Jurkat, Clone E6-1 (cell line): ENCODE measurements around the gene SMIM23.
"Not testable (repeated sequence)": the region's sequence is repeated elsewhere in the genome, so short reads cannot be mapped to it uniquely, and the experiment has no call there.

Experiments
- DNase-seq: peaks from one replicate; pipeline ENCODE4 v3.0.0-alpha.2; 2011; ENCODE audit warnings: low read depth, low spot score
- H3K4me3 ChIP-seq: 2 replicates; pipeline ENCODE4 v1.5.1; 2011; ENCODE audit warnings: mild to moderate bottlenecking, low read length, control low read depth, moderate library complexity

SMIM23 gene

DNA sequence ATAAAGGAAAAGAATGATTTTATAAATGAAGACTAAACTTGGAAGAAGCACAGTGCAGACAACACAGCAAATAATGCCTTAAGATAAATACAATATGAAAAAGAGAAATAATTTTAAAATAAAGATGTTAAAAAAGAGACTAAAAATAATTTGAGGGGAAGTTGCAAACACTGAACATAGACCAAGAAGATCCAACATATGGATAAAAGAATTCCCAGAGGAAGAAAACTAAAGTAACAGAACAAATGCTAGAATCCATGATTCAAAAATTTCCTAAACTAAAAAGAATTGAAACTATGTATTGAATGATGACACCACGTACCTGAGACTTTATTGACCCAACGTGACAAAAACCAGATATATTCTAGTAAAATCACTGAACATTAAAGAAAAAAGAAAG lies 18.7 kb upstream of the SMIM23 start:
- no peak for DNase-seq
- no peak overlapping the region for H3K4me3 ChIP-seq

DNA sequence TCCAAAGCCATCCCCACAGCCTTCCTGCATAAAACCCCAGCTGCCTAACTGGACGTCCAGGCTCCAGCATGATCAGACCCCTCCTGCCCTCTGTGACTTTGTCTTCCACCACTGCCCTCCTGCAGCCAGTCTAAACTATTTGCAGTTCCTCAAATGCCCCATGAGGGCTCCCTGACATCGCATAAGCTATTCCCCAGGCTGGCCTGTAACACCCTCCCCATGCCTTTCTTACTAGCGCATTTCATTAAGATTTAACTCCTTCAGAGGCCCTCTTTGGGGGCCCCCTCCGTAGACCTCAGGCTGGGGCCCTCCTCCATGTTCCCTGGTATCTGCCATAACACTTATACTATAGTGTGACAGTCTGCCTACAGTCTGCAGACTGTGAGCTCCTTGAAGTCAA lies 15.5 kb upstream of the SMIM23 start:
- H3K4me3 ChIP-seq = no peak overlapping the region
- DNase-seq = no peak

DNA sequence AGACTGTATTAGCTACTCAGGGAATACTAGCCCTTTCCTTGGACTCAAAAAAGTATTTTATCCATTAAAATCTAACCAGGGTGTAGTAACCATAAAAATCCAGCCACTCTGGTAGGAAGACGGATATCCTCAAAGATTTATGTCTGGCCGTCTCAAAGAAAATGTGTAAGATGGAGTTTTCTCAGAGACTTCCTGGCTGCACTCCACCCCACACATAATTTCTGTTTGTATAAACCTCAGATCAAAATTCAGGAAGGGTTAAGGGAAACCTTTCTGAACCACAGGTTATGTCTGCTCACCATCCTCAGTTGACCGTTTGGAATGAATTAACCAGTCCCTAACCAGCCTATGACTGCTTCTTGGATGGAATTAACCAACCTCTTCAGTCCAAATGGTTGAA lies 13.8 kb upstream of the SMIM23 start:
- H3K4me3 ChIP-seq = no peak overlapping the region
- DNase-seq = no peak

DNA sequence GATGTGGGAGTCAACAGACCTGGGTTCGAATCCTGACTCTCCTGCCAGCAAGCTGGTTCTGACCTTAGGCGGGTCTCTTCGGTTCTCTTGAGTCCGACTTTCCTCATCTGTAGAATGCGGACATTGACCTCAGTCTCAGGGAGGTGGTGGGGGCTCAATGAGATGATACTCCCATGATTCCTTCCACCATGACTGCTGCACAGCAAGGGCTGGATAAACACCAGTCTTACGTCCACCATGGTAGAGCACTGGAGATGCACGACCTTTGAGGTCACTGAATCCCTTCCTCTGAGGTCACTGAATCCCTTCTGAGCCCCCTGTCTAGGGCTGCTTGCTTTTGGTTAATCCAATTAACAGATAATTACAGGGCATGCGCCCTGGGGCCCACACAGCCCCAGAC lies 12.5 kb upstream of the SMIM23 start:
- DNase-seq = no peak

DNA sequence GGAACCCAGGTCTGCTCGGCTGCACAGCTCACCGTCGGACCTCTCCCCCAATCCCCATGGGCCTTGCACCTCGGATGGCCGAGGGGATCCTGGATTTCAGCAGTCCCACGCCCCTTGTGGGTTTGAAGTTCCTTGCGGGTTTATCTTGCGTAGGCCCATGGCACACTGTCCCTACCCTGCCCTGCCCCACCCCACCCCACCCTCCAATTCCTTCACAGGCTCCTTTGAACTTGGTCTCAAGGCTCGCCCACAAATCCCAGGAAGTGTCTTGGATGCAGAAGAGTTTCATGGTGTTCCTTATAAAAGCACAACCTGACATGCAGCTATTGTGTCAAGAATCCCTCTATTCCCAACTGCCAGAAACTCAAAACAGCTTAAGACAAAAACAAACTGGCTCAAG lies 11.2 kb upstream of the SMIM23 start:
- no peak overlapping the region for H3K4me3 ChIP-seq
- no peak for DNase-seq

More for the DNA sequence above, 12.5 kb upstream of the SMIM23 start:
- no peak overlapping the region for H3K4me3 ChIP-seq

DNA sequence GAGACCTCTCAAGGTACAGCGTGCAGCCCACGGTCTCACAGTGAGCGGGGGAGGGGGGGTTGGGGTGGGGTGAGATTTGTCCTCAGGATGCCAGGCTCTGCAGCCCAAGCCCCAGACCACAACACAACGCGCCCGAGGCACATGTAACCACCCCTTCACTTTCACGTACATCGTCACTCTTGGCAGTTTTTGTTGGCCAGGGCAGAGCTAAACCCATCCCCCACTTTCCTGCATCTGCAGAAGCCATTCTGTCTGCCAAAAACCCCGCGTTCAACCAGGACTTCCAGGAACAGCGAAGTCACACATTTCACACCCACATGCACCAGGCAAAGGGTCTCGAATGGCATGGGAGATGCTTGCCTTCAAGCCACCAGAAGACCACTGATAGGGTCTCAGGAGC lies 9.4 kb upstream of the SMIM23 start:
- no peak for DNase-seq
- no peak overlapping the region for H3K4me3 ChIP-seq

DNA sequence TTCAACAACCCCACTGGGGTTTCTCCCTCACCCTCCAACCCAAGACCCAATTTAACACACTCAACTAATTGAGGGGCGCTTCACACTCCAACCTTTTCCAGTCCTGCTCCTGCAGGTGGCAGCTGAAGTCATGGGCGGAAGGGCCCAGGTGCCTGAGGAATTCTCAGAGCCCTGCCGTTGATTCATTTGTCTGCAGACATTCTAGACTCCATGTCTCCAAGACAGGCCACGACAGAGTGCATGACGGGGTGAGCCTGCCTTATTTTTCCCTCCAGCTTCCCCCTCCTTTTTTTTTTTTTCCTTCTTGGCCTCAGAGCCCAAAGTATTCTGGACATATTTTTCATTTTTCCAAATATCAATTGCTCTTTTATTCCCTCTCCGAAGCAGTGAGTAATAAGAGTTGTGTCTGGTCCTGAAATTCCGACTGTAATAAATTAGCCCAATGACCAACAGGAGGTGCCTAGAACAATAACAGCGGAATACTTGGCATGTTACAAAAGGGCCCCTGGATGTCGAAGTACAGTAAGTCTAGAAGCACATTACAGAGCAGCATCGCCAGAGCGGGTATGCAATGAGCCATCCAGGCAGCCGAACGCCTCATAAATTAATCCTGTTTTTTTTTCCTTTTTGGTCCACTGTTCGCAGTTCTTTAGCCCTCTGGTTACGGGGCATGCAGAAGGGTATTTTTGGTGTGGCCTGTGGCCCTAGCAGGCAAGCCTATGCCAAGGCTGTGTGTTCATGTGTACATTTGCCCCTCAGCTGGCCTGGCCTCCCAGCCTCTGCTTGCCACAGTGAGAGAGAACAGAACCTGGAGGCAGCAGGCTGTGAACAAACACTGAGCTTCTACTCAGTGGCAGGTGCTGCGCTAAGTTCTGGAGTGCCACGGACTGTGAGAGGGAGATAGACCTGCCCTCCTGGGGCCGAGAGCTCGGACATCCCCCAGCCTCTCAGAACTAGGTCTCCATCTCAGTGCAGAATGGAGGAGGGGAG lies 8.6 kb upstream of the SMIM23 start:
- no peak overlapping the region for H3K4me3 ChIP-seq
- no peak for DNase-seq

DNA sequence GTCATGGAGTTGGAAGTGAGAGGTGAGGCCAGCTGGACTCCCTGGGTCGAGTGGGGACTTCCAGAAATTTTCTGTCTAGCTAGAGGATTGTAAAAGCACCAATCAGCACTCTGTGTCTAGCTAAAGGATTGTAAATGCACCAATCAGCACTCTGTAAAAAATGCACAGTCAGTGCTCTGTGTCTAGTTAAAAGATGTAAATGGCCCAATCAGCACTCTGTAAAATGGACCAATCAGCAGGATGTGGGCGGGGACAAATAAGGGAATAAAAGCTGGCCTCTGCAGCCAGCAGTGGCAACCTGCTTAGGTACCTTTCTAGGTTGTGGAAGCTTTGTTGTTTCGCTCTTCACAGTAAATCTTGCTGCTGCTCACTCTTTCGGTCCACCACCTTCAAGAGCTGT lies 3.9 kb upstream of the SMIM23 start:
- DNase-seq = not testable (repeated sequence)

DNA sequence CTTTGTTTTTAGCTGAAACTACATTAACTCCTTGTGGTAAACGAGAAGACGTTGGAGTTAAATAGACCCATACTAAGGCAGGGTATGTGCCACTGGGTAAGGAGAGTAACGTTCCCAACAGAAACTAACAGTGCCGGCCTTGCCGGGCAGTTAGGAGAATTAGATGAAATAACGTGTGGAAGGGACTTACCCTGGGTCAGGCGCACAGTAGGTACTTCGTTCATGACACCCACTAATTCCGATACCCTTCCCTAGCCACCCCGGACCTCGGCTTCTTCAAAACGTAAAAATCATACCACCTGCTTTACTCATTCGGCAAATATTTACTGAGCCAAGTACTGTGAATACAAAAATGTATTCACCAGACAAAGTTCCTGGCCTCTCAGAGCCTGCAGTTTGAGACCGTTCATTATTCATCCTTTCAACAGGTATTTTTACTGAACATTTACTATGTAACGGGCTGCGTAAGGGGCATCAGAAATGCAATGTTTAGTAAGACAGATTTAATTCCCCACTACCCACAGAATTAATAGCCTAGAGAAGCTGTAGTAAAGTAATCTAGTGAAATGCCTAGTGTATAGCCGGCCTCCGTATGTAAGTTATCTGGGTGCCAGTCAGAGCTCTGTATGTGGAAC lies 3.2 kb upstream of the SMIM23 start:
- DNase-seq = no peak
- H3K4me3 ChIP-seq = no peak overlapping the region

More for the DNA sequence above, 3.9 kb upstream of the SMIM23 start:
- H3K4me3 ChIP-seq = not testable (repeated sequence)

DNA sequence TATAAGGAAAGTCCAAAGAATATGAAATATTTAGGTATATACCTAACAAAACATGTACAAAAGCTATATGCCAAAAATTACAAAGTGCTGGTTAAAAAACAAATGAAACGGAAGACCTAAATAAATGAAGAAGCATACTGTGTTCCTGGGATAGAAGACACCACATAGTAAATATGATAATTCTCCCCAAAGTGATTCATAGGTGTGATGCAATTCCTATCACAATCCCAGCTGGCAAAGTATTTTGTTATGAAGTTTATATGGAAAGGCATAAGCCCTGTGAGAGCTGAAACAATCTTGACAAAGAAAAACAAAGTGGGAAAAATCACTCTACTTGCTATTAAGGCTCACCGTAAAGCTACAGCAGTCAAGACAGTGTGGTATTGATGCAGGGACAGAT lies 2.6 kb upstream of the SMIM23 start:
- DNase-seq = no peak

DNA sequence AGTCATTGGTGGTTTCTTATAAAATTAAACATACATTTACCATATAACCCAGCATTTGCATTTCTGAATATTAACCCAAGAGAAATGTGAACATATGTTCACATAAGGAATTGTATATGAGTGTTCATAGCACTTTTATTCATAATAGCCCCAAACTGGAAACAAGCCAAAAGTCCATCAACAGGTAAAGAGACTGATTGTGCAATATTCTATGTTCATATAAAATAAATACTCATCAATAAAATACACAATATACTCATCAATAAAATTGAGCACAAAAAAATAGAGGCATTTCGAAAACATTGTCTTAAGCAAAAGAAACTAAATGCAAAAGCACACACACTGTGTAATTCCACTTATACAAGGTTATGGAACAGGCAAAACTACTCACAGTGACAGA lies 3.7 kb downstream of the SMIM23 start:
- DNase-seq = no peak
- no peak overlapping the region for H3K4me3 ChIP-seq

More for the DNA sequence above, 2.6 kb upstream of the SMIM23 start:
- H3K4me3 ChIP-seq = no peak overlapping the region

DNA sequence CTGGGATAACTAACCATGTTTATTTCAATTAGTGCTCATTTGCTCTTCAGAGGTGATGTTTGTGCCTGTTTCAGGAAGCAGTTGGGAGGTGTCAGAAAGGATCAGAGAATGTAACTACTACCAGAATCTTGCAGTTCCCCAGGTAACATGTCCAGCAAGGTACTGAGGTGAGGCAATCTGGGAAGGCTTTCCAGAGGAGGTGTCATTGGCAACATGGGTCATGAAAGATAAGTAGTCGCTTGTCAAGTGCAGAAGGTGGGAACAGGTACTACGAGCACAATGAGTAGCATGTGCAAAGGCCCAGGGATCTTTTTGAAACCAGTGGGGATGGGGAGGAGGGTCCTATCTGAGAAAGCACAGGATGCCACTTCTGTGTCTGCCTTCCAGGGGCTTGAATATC lies 4.8 kb downstream of the SMIM23 start:
- no peak for DNase-seq

DNA sequence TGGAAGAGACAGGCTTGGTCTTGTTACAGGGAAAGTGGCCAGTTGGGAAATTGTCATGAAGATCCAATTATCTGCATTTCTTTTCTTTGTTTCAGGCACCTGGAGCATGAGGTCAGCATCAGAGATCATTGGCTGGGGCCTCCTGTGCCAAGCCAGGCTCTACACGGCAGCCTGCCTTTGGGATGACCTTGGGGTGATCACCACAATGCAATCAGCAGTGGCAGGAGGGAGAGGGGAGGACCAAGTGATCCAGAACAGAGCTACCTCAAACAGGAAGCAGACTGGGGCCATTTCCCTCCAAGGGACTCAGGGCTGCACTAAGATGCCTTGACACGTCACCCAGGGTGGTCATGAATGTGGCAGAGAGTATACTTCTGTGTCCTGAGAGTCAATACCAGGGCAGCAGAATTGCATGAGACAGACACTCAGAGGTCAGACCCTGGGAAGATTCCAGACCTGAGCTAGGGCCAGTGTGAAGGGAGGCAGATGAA lies 8.9 kb downstream of the SMIM23 start:
- DNase-seq = no peak
- no peak overlapping the region for H3K4me3 ChIP-seq

More for the DNA sequence above, 4.8 kb downstream of the SMIM23 start:
- H3K4me3 ChIP-seq = no peak overlapping the region

DNA sequence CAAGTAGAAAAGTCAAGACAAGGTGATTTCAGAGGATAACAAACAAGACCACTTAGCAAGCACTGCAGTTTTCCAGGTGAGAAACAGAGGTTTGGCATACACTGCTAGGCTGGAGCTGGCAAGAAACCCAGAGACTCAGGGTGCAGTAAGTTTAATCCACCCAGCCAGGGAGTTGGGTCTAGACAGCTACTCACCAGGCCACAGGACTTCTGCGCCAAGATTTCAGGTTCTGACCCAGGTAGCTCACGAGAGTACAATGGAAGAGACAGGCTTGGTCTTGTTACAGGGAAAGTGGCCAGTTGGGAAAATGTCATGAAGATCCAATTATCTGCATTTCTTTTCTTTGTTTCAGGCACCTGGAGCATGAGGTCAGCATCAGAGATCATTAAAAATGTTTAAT lies 9.8 kb downstream of the SMIM23 start:
- DNase-seq = no peak
- no peak overlapping the region for H3K4me3 ChIP-seq

DNA sequence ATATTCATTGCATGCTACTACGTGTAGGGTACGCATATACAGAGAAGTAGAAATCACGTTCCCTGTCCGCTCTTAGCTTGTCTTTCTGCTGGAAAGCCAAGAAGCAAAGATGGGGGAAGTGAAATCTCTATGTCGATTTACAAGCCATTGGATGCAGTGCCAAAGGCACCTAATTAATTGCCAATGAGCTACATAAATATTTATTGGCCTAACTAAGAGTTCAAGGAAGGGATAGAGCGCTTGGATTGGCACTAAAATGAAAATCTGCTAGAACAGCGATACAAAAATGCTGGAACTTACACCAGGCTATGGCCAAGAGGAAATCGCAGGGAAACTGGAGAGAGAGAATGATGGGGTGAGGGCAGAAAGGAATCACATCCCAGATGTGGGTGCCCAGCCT lies 10.8 kb downstream of the SMIM23 start:
- no peak for DNase-seq
- H3K4me3 ChIP-seq = no peak overlapping the region

DNA sequence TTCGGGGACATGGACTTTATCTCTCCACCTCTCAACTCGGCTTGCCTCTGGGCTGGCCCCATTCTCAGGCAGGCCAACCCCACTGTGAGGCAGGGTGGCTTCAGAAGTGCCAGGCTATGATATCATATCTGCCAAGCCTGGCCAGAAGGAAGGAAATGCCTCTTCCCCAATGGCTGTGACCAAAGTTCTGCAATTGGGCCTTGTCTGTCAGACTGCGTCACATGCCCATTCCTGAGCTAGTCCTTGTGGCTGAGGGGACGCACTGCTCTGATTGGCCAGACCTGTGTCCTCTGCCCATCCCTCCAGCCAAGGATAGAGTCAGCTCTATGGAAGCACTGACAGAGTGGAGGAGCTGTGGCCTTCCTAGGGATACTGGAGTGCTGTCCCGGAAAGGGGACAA lies 11.9 kb downstream of the SMIM23 start:
- no peak overlapping the region for H3K4me3 ChIP-seq
- no peak for DNase-seq

DNA sequence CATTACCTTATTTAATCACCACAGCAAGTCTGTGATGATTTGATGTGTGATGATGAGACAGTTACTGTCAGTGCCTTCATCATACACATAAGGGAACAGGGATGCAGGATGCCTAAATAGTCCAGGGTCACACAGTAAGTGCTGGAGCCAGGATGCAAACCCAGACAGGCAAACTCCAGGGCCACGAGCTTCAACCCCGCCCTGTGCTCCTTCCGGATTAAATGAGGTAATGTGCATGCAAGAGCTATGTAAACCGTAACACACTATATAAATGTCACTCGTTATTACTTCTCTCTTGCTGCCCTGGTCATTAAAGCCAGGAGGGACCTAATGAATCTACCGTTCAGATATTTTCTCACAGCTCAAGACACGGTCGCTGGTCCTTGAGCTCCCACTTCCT lies 12.8 kb downstream of the SMIM23 start:
- H3K4me3 ChIP-seq = no peak overlapping the region
- DNase-seq = no peak

DNA sequence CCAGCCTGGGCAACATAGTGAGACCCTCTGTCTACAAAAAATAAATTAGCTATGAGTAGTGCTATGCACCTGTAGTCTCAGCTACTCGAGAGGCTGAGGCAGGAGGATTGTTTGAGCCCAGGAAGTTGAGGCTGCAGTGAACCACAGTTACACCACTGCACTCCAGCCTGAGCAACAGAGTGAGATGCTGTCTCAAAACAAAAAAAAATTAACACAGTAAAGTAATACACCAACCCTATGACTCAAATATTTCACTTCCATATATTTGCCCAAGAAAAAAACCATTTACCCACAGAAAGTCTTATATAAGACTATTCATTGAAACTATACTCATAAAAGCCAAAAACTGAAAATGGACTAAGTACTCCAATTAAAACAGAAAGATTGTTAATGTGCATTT lies 16.2 kb downstream of the SMIM23 start:
- DNase-seq = no peak
- no peak overlapping the region for H3K4me3 ChIP-seq

DNA sequence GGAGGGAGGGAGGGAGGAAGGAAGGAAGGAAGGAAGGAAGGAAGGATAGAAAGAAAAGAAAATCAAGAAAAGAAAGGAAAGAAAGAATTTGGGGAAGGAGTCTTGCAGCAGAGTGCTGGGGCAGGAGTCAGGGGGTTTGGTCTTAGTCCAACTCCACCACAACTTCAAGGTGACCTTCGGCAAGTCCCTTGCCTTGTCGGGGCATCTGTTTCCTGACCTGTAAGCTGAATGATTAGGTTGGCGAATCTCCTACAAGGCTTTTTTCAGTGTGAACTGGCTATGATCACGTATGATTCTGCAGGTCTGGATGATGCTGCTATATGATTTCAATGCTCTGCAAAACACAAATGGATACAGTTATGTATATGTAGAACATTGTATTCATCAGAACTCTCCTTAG lies 20.1 kb downstream of the SMIM23 start:
- no peak overlapping the region for H3K4me3 ChIP-seq
- DNase-seq = no peak

DNA sequence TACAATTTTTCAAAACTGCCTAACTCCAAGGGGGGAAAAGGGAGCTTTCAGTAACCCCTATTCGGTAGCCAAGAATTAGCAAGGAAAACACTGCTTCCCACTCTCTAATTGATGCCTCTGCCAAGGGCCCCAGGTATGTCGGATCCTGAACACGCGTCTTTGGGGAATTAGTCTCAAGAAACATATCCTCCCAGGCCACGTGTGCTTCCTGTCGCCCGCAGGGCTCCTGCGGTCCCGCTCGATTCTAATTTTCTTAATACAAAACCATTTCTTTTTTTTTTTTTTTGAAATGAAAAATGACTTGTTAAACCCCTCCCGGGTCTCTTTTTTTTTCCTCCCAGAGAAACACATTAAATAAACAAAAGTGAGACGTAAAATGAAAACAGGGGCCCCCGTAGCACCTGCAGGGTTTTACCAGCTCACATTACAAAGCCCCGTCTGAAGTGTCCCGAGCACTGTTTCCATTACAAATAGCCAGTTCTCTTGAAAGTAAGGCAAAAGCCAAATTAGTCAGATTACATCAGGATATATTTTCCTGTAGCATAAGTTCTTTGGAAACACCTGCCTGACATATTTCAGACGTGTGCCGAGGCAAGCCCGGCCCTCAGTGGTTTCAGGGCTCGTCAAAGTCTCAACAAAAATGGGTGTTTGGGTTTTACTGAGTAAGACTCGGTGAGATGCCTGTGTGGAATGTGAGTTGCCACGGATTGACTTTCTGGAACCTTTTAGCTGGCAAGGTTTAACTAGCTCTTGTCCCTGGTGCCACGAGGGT lies 21.5 kb downstream of the SMIM23 start:
- DNase-seq = no peak
- H3K4me3 ChIP-seq = no peak overlapping the region
